ENCODE data around the gene POLR2L.

POLR2L gene

DNA sequence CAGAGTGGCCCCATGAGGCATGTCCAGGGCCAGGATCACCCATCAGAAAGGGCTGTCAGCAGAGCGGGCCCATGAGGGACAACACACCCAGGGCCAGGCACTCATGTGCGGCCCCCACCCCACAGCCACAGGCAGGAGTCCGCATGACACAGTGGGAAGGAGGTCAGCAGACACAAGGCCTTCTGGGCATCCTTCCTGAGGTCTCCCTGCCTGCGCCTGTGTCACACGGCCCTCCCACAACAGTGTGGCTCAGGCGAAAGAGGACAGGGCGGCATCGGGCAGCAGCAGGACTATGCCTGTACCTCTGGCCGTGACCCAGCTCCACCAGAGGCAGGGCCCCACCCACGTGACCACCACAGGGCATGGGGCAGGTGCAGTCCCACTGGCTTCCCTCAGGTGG is 41.2 kb upstream of the POLR2L start:
- TF ChIP-seq POLR2A (IDR thresholded peaks at IDR 0.05; ENCODE audit: low read depth, low read length) (no peak), PAX5 (IDR thresholded peaks at IDR 0.05; ENCODE audit: insufficient read depth, low read length, severe bottlenecking) (no peak), POLR2AphosphoS5 (IDR thresholded peaks at IDR 0.05; ENCODE audit: low read depth, low read length) (no peak), POU2F2 (IDR thresholded peaks at IDR 0.05; ENCODE audit: low read depth, low read length) (no peak)
- no peak for DNase-seq (ENCODE audit: insufficient read length, low spot score)
- no peak for FAIRE-seq

- no peak for FAIRE-seq
- TF ChIP-seq PAX5 (IDR thresholded peaks at IDR 0.05; ENCODE audit: insufficient read depth, low read length, severe bottlenecking): no peak
- TF ChIP-seq SPI1 (IDR thresholded peaks at IDR 0.05; ENCODE audit: low read depth, low read length): no peak
- TF ChIP-seq POU2F2 (IDR thresholded peaks at IDR 0.05; ENCODE audit: low read depth, low read length): no peak
- no peak for TF ChIP-seq TAF1 (IDR thresholded peaks at IDR 0.05; ENCODE audit: low read depth, low read length)
- no peak for TF ChIP-seq POLR2A (IDR thresholded peaks at IDR 0.05; ENCODE audit: low read depth, low read length)
- TF ChIP-seq POLR2AphosphoS5 (IDR thresholded peaks at IDR 0.05; ENCODE audit: low read depth, low read length): no peak
- no peak for DNase-seq (ENCODE audit: insufficient read length, low spot score)
These were observed 40.3 kb upstream of the POLR2L start for GRCh38 chr11:882596-882995.

- no peak for DNase-seq (ENCODE audit: insufficient read length, low spot score)
- no peak for FAIRE-seq
- no peak for TF ChIP-seq POLR2A (IDR thresholded peaks at IDR 0.05; ENCODE audit: low read depth, low read length)
- TF ChIP-seq POU2F2 (IDR thresholded peaks at IDR 0.05; ENCODE audit: low read depth, low read length): no peak
These were observed 38.1 kb upstream of the POLR2L start for GRCh38 chr11:880447-880846.

DNA sequence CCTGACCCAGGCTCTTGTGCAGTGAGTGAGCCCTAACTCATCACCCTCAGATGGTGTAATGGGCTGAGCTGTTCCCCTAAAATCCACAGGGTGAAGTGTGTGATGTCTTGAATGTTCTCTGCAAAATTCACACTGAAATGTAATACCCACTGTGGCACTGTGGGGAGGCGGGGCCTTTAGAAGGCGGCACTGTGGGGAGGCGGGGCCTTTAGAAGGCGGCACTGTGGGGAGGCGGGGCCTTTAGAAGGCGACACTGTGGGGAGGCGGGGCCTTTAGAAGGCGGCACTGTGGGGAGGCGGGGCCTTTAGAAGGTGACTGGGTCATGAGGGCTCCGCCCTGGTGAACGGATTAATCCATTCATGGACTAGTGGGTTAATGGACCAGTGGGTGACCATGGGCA is 35.2 kb upstream of the POLR2L start:
- FAIRE-seq: no peak
- DNase-seq (ENCODE audit: insufficient read length, low spot score): no peak
- no peak for TF ChIP-seq POU2F2 (IDR thresholded peaks at IDR 0.05; ENCODE audit: low read depth, low read length)
- no peak for TF ChIP-seq PAX5 (IDR thresholded peaks at IDR 0.05; ENCODE audit: insufficient read depth, low read length, severe bottlenecking)
- TF ChIP-seq POLR2AphosphoS5 (IDR thresholded peaks at IDR 0.05; ENCODE audit: low read depth, low read length): no peak
- TF ChIP-seq SPI1 (IDR thresholded peaks at IDR 0.05; ENCODE audit: low read depth, low read length): no peak
- TF ChIP-seq POLR2A (IDR thresholded peaks at IDR 0.05; ENCODE audit: low read depth, low read length): no peak
- TF ChIP-seq TAF1 (IDR thresholded peaks at IDR 0.05; ENCODE audit: low read depth, low read length): no peak

- FAIRE-seq: no peak
- TF ChIP-seq SPI1 (IDR thresholded peaks at IDR 0.05; ENCODE audit: low read depth, low read length) (no peak), POU2F2 (IDR thresholded peaks at IDR 0.05; ENCODE audit: low read depth, low read length) (no peak), POLR2A (IDR thresholded peaks at IDR 0.05; ENCODE audit: low read depth, low read length) (no peak), TAF1 (IDR thresholded peaks at IDR 0.05; ENCODE audit: low read depth, low read length) (no peak), PAX5 (IDR thresholded peaks at IDR 0.05; ENCODE audit: insufficient read depth, low read length, severe bottlenecking) (no peak), POLR2AphosphoS5 (IDR thresholded peaks at IDR 0.05; ENCODE audit: low read depth, low read length) (no peak)
- no peak for DNase-seq (ENCODE audit: insufficient read length, low spot score)
These were observed 34.2 kb upstream of the POLR2L start for GRCh38 chr11:876545-876944.

DNA sequence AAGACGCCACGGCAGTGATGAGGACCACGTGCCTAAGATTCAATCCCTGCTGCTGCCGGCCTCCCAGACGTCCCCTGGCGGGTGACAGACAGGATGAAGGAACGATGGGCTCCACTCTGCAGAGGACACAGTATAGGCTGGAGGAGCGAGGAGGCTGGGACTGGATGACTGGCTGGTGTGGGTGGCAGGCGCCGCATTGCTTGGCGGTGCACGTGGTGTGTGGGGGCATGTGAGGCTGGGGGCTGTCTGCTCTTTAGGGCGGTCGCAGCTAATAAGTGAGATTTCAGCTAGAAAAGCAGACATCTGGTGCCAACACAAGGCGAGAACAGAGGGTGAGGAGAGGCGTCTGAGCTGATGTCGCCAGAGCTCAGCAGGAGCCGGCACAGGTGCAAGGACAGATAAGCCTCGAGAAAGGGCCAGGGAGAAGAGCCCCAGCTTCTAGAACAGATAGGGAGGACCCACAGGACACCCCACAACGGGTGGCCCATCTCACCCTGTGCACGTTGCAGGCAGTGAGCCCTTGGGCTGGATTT is 33.5 kb upstream of the POLR2L start:
- DNase-seq (ENCODE audit: insufficient read length, low spot score) (no peak), FAIRE-seq (no peak)
- TF ChIP-seq PAX5 (IDR thresholded peaks at IDR 0.05; ENCODE audit: insufficient read depth, low read length, severe bottlenecking): no peak
- TF ChIP-seq POLR2AphosphoS5 (IDR thresholded peaks at IDR 0.05; ENCODE audit: low read depth, low read length): no peak
- TF ChIP-seq POU2F2 (IDR thresholded peaks at IDR 0.05; ENCODE audit: low read depth, low read length): no peak
- no peak for TF ChIP-seq SPI1 (IDR thresholded peaks at IDR 0.05; ENCODE audit: low read depth, low read length)
- TF ChIP-seq POLR2A (IDR thresholded peaks at IDR 0.05; ENCODE audit: low read depth, low read length): no peak
- TF ChIP-seq TAF1 (IDR thresholded peaks at IDR 0.05; ENCODE audit: low read depth, low read length): no peak

GRCh38 chr11:875203-875602 is 32.9 kb upstream of the POLR2L start:
- no peak for TF ChIP-seq POU2F2 (IDR thresholded peaks at IDR 0.05; ENCODE audit: low read depth, low read length)
- no peak for TF ChIP-seq POLR2A (IDR thresholded peaks at IDR 0.05; ENCODE audit: low read depth, low read length)
- TF ChIP-seq POLR2AphosphoS5 (IDR thresholded peaks at IDR 0.05; ENCODE audit: low read depth, low read length): no peak
- no peak for TF ChIP-seq PAX5 (IDR thresholded peaks at IDR 0.05; ENCODE audit: insufficient read depth, low read length, severe bottlenecking)
- TF ChIP-seq TAF1 (IDR thresholded peaks at IDR 0.05; ENCODE audit: low read depth, low read length): no peak
- TF ChIP-seq SPI1 (IDR thresholded peaks at IDR 0.05; ENCODE audit: low read depth, low read length): no peak
- FAIRE-seq: no peak
- DNase-seq (ENCODE audit: insufficient read length, low spot score): no peak

- no peak for FAIRE-seq
- no peak for TF ChIP-seq POLR2A (IDR thresholded peaks at IDR 0.05; ENCODE audit: low read depth, low read length)
- no peak for TF ChIP-seq SPI1 (IDR thresholded peaks at IDR 0.05; ENCODE audit: low read depth, low read length)
- TF ChIP-seq POU2F2 (IDR thresholded peaks at IDR 0.05; ENCODE audit: low read depth, low read length): no peak
- TF ChIP-seq TAF1 (IDR thresholded peaks at IDR 0.05; ENCODE audit: low read depth, low read length): no peak
- TF ChIP-seq PAX5 (IDR thresholded peaks at IDR 0.05; ENCODE audit: insufficient read depth, low read length, severe bottlenecking): no peak
- TF ChIP-seq POLR2AphosphoS5 (IDR thresholded peaks at IDR 0.05; ENCODE audit: low read depth, low read length): no peak
- DNase-seq (ENCODE audit: insufficient read length, low spot score): no peak
These were observed 31.4 kb upstream of the POLR2L start for GRCh38 chr11:873706-874105.

DNA sequence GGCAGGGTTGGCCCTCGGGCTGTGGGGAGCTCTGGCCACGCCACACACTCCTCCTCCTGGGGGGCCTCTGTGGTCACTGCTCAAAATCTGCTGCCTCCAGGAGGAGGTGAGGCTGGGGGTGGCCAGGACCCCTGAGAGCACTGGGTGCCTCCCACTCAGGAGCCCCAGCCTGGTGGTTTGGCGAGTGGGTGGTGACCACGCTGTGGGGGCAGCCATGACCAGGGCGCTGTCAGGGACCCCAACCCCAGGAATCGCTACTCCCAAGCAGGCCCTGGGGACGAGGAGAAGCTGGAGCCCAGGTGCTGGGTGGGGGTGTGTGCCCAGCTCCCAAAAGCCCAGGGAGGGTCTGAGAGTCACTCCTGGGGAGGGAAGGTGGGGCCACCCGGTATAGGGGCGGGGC is 30.5 kb upstream of the POLR2L start:
- DNase-seq (ENCODE audit: insufficient read length, low spot score) (no peak), FAIRE-seq (no peak)
- TF ChIP-seq TAF1 (IDR thresholded peaks at IDR 0.05; ENCODE audit: low read depth, low read length): no peak
- TF ChIP-seq POU2F2 (IDR thresholded peaks at IDR 0.05; ENCODE audit: low read depth, low read length): no peak
- no peak for TF ChIP-seq POLR2AphosphoS5 (IDR thresholded peaks at IDR 0.05; ENCODE audit: low read depth, low read length)
- TF ChIP-seq PAX5 (IDR thresholded peaks at IDR 0.05; ENCODE audit: insufficient read depth, low read length, severe bottlenecking): no peak
- no peak for TF ChIP-seq SPI1 (IDR thresholded peaks at IDR 0.05; ENCODE audit: low read depth, low read length)
- TF ChIP-seq POLR2A (IDR thresholded peaks at IDR 0.05; ENCODE audit: low read depth, low read length): no peak

- DNase-seq (ENCODE audit: insufficient read length, low spot score) (no peak), FAIRE-seq (no peak)
- TF ChIP-seq POU2F2 (IDR thresholded peaks at IDR 0.05; ENCODE audit: low read depth, low read length) (no peak), TAF1 (IDR thresholded peaks at IDR 0.05; ENCODE audit: low read depth, low read length) (no peak), POLR2A (IDR thresholded peaks at IDR 0.05; ENCODE audit: low read depth, low read length) (no peak), PAX5 (IDR thresholded peaks at IDR 0.05; ENCODE audit: insufficient read depth, low read length, severe bottlenecking) (no peak), POLR2AphosphoS5 (IDR thresholded peaks at IDR 0.05; ENCODE audit: low read depth, low read length) (no peak), SPI1 (IDR thresholded peaks at IDR 0.05; ENCODE audit: low read depth, low read length) (no peak)
These were observed 29.1 kb upstream of the POLR2L start for GRCh38 chr11:871472-871871.
